HCT116 (cell line): ENCODE results near the gene TTC8. TPM values are rescaled to one million over a fixed set of nuclear protein-coding genes. Genes with fewer than 3 reads are reported as not detected.
"Not testable (repeated sequence)": the region's sequence is repeated elsewhere in the genome, so short reads cannot be mapped to it uniquely, and the experiment has no call there.

ENCODE experiments used
- ATAC-seq: fragments of 200-7000 bp; cut with Tn5 transposase; 2 replicates; pipeline ENCODE4 v1.9.1; 2020; ENCODE audit warnings: mild to moderate bottlenecking, moderate library complexity
- BruUV-seq: library from RNA; stranded (reverse); fragments of 400-500 nt; replicated peaks from 2 replicates; lab custom pipeline; 2021; lab: Mats Ljungman, UMichigan
- CTCF ChIA-PET: fragments of 300-600 bp; sonication (Branson Sonifier 250); formaldehyde crosslinking; loops from one replicate; lab custom pipeline; 2021; ENCODE audit warnings: antibody characterized with exemption; lab: Charles Lee
- POLR2A ChIA-PET: fragments of 300-600, 350-600 bp; sonication (Branson Sonifier 250); formaldehyde crosslinking; loops from one replicate; lab custom pipeline; 2021; ENCODE audit warnings: antibody characterized with exemption; lab: Charles Lee
- RAD21 ChIA-PET, 2 experiments: fragments of 300-600 bp; sonication (Branson Sonifier 250); formaldehyde crosslinking; loops; one replicate each; lab custom pipeline; 2023; ENCODE audit warnings: low total read pairs in 2 of 2; ENCODE audit not compliant: uncharacterized antibody in 2 of 2, unreplicated experiment in 2 of 2, low non-redundant PET in 1 of 2; lab: Charles Lee
- DNase-seq: peaks from one replicate; pipeline ENCODE4 v3.0.0-alpha.2; 2010; ENCODE audit warnings: low read depth, low spot score
- H2AFZ ChIP-seq: fragments of 200-600 bp; shearing (Covaris generic), sonication (generic); 2 replicates; pipeline ENCODE4 v1.6.1; 2017; ENCODE audit warnings: low read depth, mixed run types, mixed read lengths, antibody characterized with exemption, low read length; ENCODE audit not compliant: poor library complexity, severe bottlenecking
- H3K27ac ChIP-seq: 2 replicates; pipeline ENCODE4 v1.5.1; 2012; ENCODE audit warnings: low read depth, low read length
- H3K27me3 ChIP-seq: fragments of 200-600 bp; sonication (generic); 2 replicates; pipeline ENCODE4 v1.6.1; 2016; ENCODE audit warnings: mixed run types, low read length, mixed read lengths; ENCODE audit not compliant: insufficient read depth
- H3K36me3 ChIP-seq, 2 experiments: fragments of 200-500 bp in 1 of 2; fragments of 200-600 bp in 1 of 2; sonication (Bioruptor generic) in 1 of 2; sonication (generic) in 1 of 2; 2 replicates each; pipeline versions ENCODE4 v1.5.1 to v1.6.1; 2014 to 2016; ENCODE audit warnings: low read length in 2 of 2, inconsistent platforms in 1 of 2, mixed read lengths in 1 of 2, mixed run types in 1 of 2; ENCODE audit not compliant: insufficient read depth in 2 of 2, control insufficient read depth in 1 of 2
- H3K4me1 ChIP-seq, 2 experiments: fragments of 200-600 bp in 1 of 2; sonication (generic) in 1 of 2; 2 replicates each; pipeline versions ENCODE4 v1.5.1 to v1.6.1; 2012 to 2017; ENCODE audit warnings: low read length in 2 of 2, inconsistent platforms in 1 of 2, mild to moderate bottlenecking in 1 of 2, mixed read lengths in 1 of 2, mixed run types in 1 of 2, moderate library complexity in 1 of 2; ENCODE audit not compliant: insufficient read depth in 2 of 2, control insufficient read depth in 1 of 2
- H3K4me2 ChIP-seq: fragments of 200-600 bp; sonication (generic); 2 replicates; pipeline ENCODE4 v1.6.1; 2017; ENCODE audit warnings: mixed run types, low read length, mixed read lengths
- H3K4me3 ChIP-seq, 2 experiments: fragments of 200-600 bp in 1 of 2; sonication (generic) in 1 of 2; replicated peaks in 1 of 2; 2 replicates each; pipeline ENCODE4 v1.5.1; 2011 to 2016; ENCODE audit warnings: low read length in 2 of 2, control low read depth in 1 of 2, low read depth in 1 of 2, mild to moderate bottlenecking in 1 of 2, mixed read lengths in 1 of 2, mixed run types in 1 of 2
- H3K79me2 ChIP-seq: fragments of 200-600 bp; sonication (generic); 2 replicates; pipeline ENCODE4 v1.6.1; 2017; ENCODE audit warnings: mild to moderate bottlenecking, mixed run types, low read length, moderate library complexity, mixed read lengths; ENCODE audit not compliant: insufficient read depth
- H3K9ac ChIP-seq: fragments of 200-600 bp; sonication (generic); 2 replicates; pipeline ENCODE4 v1.6.1; 2016; ENCODE audit warnings: low read length, mixed read lengths
- H3K9me2 ChIP-seq: fragments of 200-600 bp; sonication (generic), shearing (Covaris generic); 2 replicates; pipeline ENCODE4 v1.6.1; 2017; ENCODE audit warnings: mixed run types, mild to moderate bottlenecking, moderate library complexity; ENCODE audit not compliant: insufficient read depth
- H3K9me3 ChIP-seq, 2 experiments: fragments of 200-500 bp in 1 of 2; fragments of 200-600 bp in 1 of 2; sonication (Bioruptor generic) in 1 of 2; sonication (generic) in 1 of 2; 2 replicates each; pipeline ENCODE4 v1.6.1; 2014 to 2017; ENCODE audit warnings: low read length in 2 of 2, mixed read lengths in 2 of 2, inconsistent platforms in 1 of 2, low read depth in 1 of 2, mild to moderate bottlenecking in 1 of 2, mixed run types in 1 of 2, moderate library complexity in 1 of 2; ENCODE audit not compliant: control insufficient read depth in 1 of 2, insufficient read depth in 1 of 2
- H4K20me1 ChIP-seq: fragments of 200-600 bp; sonication (generic), shearing (Covaris generic); 2 replicates; pipeline ENCODE4 v1.6.1; 2017; ENCODE audit warnings: mixed run types, mild to moderate bottlenecking, moderate library complexity; ENCODE audit not compliant: insufficient read depth
- ATF3 ChIP-seq: IDR thresholded peaks from 2 replicates; pipeline ENCODE4 v1.6.1; 2012
- CEBPB ChIP-seq: IDR thresholded peaks from 2 replicates; pipeline ENCODE4 v1.6.1; 2012; ENCODE audit warnings: low read depth
- ELF1 ChIP-seq: IDR thresholded peaks from 2 replicates; pipeline ENCODE4 v1.6.1; 2012; ENCODE audit warnings: low read depth, borderline replicate concordance
- EZH2phosphoT487 ChIP-seq: fragments of 200-600 bp; IDR thresholded peaks from 2 replicates; pipeline ENCODE4 v1.6.1; 2018; ENCODE audit warnings: antibody characterized with exemption, borderline replicate concordance
- JUND ChIP-seq: IDR thresholded peaks from 2 replicates; pipeline ENCODE4 v1.6.1; 2012
- SIN3A ChIP-seq: IDR thresholded peaks from 2 replicates; pipeline ENCODE4 v1.6.1; 2012; ENCODE audit warnings: low read depth
- SRF ChIP-seq: IDR thresholded peaks from 2 replicates; pipeline ENCODE4 v1.6.1; 2012; ENCODE audit warnings: low read depth
- ZBTB33 ChIP-seq: IDR thresholded peaks from 2 replicates; pipeline ENCODE4 v1.6.1; 2011; ENCODE audit warnings: mild to moderate bottlenecking, low read length, moderate library complexity; ENCODE audit not compliant: insufficient replicate concordance; ENCODE audit errors: extremely low read depth
- intact Hi-C: fragments of 100-400 bp; cut with micrococcal nuclease; formaldehyde crosslinking; loops from 2 replicates; pipeline ENCODE4 v1.10.0; 2022
- total RNA-seq: library from RNA; stranded (reverse); gene quantifications from one replicate; pipeline ENCODE4 v1.2.1, GENCODE V29; 2021; ENCODE audit not compliant: unreplicated experiment

The TTC8 gene
- total RNA-seq, 1 experiment from 2014 or later = 21.4 TPM

- TF ChIP-seq SIN3A = no peak
- TF ChIP-seq EZH2phosphoT487 = no peak
- TF ChIP-seq JUND = no peak
- TF ChIP-seq ELF1 = no peak
- TF ChIP-seq CEBPB = no peak
- no peak for TF ChIP-seq ATF3
- no peak for TF ChIP-seq SRF
- TF ChIP-seq ZBTB33 = no peak
Observed at GRCh38 chr14:88786715-88787114, 37.7 kb upstream of the TTC8 start (continued).

- H4K20me1 ChIP-seq, POLR2A ChIA-PET, H3K27ac ChIP-seq, BruUV-seq, H3K4me2 ChIP-seq, H3K9me2 ChIP-seq, H3K9me3 ChIP-seq, H3K36me3 ChIP-seq, DNase-seq, H2AFZ ChIP-seq, ATAC-seq, H3K4me3 ChIP-seq, CTCF ChIA-PET, H3K9ac ChIP-seq, H3K79me2 ChIP-seq, H3K27me3 ChIP-seq, intact Hi-C loops, RAD21 ChIA-PET: not testable (repeated sequence)
- peaks cover 0 to 16% of the 10 kb centered on the region in 2 experiments; a peak in 1 of 4 replicates for H3K4me1 ChIP-seq
Observed at GRCh38 chr14:88789573-88789972, 34.9 kb upstream of the TTC8 start.
